GM18520 (cell line): ENCODE data around the gene SSTR3.
"Not testable (repeated sequence)": the region's sequence is repeated elsewhere in the genome, so short reads cannot be mapped to it uniquely, and the experiment has no call there.

ENCODE experiments used
- ATAC-seq: cut with Tn5 transposase; IDR thresholded peaks from one replicate; pipeline ENCODE4 v1.9.1; 2021; ENCODE audit not compliant: unreplicated experiment

The SSTR3 gene

DNA sequence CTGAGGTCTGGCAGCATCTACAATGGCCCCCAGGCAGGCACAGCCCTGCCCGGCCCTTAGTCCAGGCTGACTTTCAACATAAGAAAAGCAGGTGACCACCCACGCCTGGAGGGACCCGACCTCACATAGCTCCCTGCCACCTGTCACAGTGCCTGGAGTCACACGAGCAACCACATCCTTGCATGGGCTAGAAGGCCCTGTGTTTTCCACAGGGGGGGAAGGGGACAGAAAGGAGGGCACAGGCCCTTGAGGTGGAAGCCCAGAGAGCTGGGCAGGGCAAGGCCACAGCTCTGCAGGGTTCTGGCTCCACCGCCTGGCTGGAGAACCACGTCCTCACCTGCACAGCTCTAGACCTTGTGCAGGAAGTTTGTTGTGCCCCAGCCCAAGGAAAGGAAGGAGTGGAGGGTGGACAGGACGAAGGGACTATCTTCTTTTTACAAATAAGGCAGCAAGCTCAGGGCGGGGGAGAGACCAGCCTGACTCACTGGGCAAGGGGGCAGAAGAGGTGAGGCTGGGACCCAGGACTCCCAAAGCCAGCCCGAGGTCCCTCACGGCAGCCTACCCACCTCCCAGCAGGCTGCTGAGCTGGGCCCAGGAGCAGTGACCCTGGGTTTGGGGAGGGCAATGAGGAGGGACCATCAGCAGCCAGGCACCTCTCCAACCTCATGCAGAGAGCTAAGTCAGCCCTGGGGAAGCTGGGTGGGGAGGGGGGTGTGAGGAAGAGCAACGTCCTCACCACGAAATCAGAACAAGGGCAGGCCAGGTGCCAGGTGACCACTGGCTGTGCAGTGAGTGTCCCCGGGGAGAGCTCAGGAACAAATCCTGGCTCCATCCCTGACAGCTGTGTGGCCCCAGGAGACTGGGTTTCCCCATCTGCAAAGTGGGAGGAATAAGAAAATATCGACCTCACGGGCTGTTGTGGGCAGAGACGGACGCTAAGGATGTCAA lies 28.6 kb downstream of the SSTR3 start:
- no peak for ATAC-seq

DNA sequence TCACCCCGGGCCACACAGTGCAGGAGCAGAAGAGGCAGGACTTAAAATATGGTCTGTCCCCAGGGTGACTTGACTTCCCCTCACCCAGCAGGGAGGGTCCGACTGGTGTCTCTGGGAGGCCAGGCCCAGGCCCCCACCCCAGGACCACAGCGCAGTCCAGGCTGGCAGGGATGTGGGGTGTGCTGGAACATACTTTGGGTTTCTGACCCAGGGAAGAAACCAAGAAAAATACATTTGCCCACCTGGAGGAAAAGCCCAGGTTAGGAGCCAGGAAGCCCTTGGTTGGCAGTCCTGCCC lies 29.4 kb downstream of the SSTR3 start:
- ATAC-seq: no peak

DNA sequence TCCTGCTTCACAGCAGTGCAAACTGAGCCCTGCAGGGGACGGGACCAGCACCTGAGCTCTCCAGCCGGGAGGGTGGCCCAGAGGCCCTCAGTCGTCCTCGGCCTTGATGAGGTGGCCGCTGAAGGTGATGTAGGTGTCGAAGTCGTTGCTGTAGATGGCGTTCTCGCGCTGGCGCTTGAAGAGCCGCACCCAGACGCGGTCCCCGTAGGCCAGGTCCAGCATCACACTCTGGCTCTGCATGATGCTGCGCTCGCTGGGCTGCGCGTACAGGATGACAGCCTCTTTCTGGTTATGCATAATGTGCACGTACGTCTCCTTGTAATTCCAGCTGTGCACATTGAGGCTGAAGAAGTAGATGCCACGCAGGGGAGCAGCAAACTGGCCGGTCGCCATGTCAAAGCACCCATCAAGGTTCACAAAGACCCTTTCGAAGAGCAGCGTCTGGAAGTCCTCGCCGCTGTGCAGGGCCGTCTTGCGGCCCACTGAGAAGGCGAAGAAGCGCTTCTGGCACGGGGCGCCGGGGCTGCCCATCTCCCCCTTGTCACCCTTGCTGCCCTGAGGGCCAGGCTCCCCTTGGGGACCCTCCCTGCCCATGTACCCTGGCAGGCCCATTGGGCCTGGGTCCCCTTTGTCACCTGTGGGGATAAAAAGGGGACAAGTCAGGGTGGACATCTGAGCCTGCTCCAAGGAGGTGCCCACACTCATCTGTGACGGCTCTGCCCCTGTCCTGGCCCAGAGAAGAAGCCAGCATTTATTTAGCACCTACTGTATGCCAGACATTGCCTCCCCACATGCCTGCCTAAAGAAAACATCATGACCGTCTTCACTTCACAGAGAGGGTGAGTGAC lies 30.0 kb downstream of the SSTR3 start:
- no peak for ATAC-seq

DNA sequence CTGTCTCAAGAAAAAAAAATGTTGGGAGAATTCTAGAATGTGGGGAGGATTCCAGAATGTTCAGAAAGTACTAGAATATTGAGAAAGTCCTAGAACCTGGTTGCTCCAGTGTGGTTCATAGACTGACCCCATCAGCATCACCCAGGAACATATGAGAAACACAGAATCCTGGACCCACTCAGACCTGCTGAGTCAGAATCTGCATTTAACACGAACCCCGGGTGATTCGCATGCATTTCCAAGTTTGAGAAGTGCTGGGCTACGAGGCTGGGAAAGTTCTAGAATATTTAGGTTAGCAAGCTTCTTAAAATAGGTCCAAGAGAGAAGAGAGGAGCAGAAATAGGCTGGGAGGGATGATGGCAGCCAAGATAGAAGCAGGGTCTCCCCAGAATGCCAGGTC lies 30.6 kb downstream of the SSTR3 start:
- no peak for ATAC-seq

DNA sequence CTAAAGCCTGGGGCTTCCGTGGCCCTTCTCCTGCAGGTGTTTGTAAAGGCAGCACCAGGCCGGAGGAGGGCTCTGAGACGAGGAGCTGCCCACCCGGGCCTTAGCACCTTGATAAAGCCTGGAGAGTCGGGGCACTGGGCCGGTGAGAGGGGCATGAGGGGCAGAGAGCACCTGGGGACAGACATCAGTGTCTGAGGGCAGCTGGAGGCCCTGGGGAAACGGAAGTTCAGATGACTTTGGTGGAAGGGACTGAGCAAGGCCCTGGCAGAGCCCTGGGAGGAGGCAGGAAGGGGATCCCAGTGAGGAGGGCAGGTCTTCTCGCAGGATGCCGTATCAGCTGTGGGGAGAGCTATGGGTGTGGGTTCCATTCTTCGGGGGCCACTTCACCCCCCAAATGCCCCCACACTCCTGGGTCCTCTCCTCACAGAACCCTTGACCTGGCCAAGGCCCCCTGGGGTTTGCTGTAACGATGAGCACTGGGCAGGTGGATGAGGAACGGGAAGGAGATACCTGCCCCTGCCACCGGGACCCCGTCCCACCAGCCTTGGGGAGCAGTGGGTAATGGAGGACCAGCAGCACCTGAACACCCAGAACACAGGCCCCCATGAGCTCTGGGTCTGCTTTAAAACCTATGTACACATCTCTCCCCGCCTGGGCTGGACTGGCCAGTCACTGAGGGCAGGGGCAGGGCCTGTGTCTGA lies 31.6 kb downstream of the SSTR3 start:
- no peak for ATAC-seq

DNA sequence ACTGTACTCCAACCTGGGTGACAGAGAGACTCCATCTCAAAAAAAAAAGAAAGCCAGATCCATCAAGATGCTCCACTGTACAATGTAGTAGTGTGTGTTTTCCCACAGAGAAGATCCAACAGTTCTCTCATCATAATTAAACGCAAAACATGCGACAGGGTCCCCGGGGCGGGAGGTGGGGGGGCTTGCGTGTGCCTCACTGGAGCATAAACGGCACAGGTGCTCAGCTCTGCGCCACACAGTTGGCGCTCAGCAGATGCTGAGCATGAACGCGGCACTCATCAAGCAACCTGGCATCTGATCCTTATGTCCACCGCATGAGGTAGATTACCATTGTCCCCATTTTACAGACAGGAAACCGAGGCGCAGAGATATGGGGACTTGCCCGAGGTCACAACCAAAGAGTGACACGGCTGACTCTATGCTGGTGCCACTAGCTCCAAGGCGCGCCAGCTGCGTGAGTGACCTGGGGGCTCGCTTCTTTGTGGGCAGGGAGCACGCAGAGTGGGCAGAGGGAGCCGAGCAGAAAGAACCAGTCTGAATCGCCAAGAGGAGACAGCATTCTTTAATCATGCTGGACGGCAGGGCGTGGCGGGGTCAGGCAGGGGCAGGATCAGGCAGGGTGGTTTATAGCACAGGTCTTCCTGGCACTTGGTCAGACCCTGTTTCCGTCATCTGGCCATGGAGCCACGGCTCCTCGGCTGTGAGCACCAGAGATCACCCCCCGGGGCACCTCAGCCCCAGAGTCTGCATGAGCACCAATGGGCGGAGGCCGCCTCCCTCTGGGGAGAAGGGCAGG lies 32.5 kb downstream of the SSTR3 start:
- no peak for ATAC-seq

DNA sequence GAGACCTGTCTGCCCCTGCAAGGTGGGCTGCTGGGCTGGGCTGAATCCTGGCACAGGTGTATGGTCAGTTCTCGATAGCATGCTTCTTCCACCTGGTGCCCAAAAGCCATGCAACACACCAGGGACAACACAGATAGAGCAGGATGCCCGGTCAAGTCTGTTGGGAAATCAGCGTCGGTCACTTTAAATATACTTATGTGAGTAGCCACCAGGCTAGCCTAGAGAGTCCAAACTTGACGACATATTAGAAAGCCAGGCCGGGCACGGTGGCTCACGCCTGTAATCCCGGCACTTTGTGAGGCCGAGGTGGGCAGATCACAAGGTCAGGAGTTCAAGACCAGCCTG lies 33.2 kb downstream of the SSTR3 start:
- ATAC-seq: no peak

DNA sequence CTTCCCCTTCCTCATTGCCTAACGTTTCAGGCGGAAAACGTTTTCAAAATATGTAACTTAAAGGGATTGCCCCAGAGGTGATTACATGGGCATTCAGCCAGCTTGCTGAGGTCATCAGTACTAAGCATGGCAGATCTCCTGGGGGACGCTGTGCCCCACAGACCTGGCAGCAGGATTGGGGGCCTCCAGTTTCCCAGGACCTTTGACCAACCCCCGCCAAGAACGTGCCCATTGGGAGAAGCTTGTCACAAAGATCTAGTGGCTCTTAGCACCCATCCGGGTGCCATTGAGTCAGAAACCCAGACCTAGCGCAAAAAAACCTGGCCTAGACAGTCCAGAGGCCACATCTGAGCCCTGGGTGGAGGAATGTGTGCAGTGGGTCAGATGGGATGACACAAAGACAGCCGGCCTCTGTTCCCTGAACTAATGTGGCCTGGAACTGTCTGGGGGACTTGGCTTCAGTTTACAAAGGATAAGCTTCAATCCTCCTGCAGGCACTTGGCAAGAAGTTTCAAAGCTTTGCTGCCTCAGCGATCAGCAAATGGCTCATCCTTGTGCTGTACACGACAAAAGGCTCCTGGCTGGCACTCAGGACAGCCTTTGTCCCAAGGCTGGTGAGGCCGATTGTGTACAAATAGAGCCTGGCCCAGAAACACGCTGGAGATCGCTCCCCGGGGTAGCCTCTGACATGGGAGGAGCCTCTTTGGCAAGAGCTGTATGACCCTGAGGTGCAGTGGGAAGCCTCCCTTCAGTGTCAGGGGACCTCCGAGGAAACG lies 33.7 kb downstream of the SSTR3 start:
- no peak for ATAC-seq

DNA sequence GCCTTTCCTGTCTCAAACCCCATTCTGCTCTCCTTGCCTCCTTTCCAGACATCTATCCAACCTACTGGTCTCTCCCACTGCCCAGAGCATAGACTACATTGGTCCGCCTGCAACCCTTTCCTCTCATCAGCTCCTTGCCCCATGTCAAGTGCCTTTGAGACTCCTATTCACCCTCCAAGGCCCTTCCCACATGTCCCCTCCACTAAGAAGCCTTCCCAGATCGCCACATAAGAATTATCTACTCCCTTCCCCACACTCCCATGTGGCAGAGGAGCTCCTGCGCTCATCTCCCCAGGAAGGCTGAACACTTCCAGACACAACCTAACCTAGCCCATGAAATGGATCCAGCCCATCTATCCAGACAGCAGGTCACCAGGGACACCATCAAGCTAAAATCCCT lies 34.5 kb downstream of the SSTR3 start:
- no peak for ATAC-seq

DNA sequence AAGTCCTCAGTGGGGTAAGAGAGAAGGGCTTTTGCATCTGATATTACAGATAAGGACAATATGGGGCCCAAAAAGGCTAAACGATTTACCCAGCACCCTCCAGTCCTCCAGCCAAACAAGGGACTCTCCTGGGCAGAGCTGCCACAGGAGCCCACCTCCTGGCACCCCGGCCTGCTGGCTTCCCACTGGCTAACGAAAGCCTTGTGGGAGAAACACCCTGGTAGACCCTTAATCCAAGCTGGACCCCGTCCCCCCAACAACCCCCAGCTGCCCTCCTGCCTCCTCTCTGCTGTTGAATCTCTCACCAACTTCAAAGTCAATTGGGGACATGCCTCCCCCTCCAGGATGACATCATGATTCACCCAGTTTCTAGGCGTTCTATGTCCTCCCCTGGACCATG lies 35.1 kb downstream of the SSTR3 start:
- ATAC-seq: no peak

DNA sequence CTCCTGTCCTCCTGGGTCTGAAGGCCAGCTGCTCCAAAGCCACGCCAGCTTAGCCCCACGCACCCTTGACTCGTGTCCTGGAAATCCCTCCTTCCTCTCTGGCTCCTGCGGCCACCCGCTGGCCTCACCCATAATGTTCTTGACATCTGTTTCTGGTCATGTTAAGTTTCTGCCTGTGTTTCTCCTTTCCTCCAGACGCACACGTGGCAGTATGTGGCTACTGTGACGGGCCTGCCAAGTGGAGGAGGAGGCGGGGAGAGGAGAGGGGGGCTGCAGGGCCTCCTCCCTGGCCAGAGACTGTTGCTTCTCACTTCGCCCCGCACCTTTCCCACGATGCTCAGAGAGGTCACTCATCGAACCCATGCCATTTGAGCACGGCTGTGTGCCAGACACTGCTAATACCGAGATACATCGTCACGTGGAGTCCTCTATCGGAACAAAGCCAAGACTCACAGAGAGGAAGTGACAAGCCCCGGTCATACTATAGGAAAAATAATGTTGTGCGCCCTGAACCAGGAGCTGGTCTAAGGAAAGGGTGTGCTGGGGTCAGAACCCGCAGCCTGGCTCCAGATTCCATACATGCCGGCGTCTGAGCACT lies 35.7 kb downstream of the SSTR3 start:
- ATAC-seq: no peak

DNA sequence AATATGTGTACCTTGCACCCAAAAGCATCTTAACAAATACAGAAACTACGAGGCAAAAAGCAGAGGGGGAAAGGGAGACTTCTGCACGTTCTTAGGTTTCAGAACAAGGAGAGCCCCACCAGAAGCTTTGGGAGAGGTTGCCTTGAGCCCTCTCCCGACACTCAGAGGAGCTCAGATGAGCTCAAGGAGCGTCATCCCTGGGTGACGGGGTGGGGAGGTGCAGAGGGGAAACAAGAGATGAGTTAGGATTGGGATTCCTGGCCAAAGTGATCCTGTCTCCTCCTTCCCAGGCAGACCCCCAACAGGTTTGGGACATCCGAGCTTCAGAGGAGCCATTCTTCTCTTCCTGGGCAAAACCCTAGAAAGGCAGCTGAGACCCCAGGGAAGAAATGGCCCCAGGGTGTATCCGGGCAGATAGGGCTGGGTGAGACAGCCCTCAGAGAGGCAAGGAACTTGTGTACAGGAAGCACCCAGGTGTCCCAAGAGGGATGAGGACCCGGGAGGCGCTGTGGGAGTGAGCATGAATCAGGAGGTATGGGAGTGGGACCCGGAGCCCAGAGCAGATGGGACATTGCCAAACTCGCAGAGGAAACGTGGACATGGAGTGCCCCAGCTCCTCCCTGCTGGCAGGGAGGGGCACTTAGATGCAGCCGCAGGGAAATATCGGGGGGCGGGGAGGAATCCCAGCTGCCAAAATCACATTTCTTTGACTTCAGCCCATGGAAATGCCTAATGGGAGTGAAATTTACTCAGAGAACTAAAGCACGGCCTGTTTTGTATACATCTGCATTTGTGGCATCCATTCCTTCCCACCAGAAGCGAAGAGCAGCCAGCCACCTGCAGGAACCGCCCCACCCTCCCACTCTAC lies 36.6 kb downstream of the SSTR3 start:
- no peak for ATAC-seq

DNA sequence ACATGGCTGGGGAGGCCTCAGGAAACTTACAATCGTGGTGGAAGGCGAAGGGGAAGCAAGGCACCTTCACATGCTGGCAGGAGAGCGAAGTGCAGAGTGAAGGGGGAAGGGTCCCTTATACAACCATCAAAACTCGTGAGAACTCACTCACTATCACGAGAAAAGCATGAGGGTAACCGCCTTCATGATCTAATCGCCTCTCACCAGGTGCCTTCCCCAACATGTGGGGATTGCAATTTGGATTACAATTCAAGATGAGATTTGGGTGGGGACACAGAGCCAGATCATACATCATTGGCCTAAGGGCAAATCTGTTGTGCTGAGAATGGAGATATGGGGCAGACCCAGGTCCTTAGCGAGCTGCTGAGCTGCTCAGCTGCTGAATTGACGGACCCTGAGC lies 37.3 kb downstream of the SSTR3 start:
- ATAC-seq: no peak

DNA sequence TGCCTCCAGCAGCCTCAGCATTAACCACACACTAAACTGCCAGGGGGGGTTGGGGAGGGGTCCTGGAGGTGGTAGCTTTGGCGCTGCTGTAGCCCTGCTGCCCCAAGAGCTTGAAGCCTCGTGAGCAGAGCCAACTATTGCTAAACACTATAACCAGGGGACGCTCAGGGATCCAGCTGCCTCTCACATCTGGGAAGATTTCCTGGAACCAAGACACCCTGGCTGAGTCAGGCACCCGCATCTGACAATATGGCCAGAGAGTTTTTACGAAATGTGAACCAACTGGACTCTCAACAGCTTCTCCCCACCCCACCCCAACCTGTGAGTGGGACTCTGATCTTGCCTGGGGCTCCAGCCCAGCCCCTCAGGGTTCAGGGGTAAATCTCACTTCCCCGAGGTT lies 38.6 kb downstream of the SSTR3 start:
- no peak for ATAC-seq

DNA sequence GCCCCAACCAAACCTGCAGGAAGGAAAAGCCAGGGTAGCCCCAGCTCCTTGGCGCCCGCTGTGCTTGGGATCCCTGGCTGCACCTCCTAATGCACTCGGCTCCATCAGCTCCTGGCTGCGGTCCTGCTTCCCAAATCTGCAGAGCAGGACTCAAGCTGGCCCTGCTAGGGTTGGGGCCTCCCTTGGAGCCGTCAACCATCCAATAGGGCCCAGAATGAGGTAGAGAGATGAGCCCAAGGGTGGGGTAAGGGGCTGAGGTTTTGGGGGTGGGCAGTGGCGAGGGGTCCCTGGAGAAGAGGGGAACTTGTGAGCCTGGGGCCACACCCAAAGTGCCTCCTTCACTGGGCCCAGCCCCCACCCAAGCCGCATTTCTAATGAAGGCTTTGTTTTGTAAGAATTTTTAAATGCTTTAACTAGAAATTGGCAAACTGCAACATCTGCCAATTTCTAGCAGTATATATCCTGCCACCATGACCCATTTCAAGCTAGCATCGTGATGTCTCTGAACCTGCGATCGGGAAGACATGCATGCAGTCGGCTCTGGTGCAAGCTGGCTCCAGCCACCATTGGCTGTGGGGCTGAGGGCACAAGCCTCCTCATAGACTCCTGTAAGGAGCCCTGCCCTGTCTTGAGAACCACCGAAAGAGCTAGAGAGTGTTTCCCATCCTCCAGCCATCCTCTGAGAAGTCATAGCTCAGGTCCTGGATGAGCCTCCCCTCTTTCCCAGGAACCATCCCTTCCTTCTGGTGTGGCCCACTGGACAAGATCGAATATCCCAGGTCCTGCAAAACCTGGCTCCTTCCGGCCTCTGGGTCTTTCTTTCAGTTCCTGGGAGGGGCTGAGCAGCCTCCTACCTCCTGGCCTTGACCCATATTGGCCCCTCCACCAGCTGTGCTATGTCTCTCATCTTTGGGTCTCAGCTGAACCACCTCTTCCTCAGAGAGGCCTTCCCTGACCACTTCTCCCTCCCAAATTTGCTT lies 39.7 kb downstream of the SSTR3 start:
- no peak for ATAC-seq

DNA sequence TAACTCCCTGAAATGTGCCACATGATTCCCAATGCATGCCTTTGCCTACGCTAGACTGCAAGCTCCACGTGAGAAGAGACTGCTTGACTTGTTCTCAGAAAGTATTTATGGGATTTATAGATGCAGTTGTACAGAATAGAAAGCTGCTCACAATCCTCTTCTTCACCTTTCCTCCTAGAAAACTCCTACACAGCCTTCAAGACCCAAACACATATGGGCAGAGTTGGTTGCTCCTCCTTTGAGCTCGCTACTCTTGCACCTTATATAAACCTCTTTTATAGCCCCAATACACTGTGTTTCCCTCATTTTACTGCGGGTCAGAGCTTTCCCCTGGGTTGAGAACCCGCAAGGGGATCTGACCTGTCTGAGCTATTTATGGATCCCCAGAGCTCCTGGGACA lies 40.6 kb downstream of the SSTR3 start:
- ATAC-seq: no peak

DNA sequence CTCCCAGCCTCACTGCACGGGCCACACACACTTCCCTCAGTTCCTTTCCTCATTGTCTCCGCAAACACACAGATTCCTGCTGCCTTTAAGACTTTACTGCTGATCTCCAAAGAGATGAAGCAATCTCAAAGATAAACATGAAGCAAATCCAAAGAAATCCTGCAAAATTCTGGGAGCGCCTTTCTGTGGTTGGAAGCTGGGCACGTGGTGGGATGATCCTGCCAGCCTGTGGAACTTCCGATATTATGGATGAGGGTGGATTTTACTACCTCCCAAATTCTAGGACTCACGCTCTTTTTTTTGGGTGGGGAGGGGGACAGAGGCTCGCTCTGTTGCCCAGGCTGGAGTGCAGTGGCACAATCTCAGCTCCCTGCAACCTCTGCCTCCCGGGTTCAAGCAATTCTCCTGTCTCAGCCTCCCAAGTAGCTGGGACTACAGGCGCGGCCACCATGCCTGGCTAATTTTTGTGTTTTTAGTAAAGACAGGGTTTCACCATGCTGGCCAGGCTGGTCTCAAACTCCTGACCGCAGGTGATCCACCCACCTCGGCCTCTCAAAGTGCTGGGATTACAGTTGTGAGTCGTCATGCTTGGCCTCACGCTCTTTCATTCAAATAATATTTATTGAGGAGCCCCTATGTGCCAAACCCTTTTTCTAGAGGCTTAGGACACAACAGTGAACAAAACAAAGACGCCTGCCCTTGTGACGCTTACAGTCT lies 41.4 kb downstream of the SSTR3 start:
- not testable (repeated sequence) for ATAC-seq
